Esophagus muscularis mucosa (tissue), 4 donors: ENCODE measurements around the gene CHAC1. TPM values are rescaled to one million over a fixed set of nuclear protein-coding genes. Genes with fewer than 3 reads are reported as not detected.

Experiments
- DNase-seq: peaks from one replicate; pipeline ENCODE4 v3.0.0-alpha.2; 2017; ENCODE audit errors: extremely low spot score
- H3K27ac ChIP-seq, 4 donors: fragments of 200-600 bp; sonication (generic); replicated peaks in 1 of 4; 1 replicate in 3 of 4; 2 replicates in 1 of 4; pipeline ENCODE4 v1.5.1; 2016 to 2019; ENCODE audit warnings: mild to moderate bottlenecking in 1 of 4
- H3K27me3 ChIP-seq, 4 donors: fragments of 200-600 bp; sonication (generic); one replicate each; pipeline versions ENCODE4 v1.5.1 to v1.6.0; 2016 to 2019
- H3K36me3 ChIP-seq, 4 donors: fragments of 200-600 bp; sonication (generic); one replicate each; pipeline ENCODE4 v1.5.1; 2016 to 2019
- H3K4me1 ChIP-seq, 4 donors: fragments of 200-600 bp; sonication (generic); one replicate each; pipeline ENCODE4 v1.5.1; 2016 to 2019
- H3K4me3 ChIP-seq, 4 donors: fragments of 200-600 bp; sonication (generic); 1 replicate in 2 of 4; 2 replicates in 2 of 4; pipeline ENCODE4 v1.5.1; 2016 to 2019; ENCODE audit warnings: mild to moderate bottlenecking in 4 of 4, moderate library complexity in 1 of 4
- H3K9me3 ChIP-seq, 4 donors: fragments of 200-600 bp; sonication (generic); 1 replicate in 3 of 4; 2 replicates in 1 of 4; pipeline ENCODE4 v1.5.1; 2016 to 2019
- EP300 ChIP-seq: sonication (generic); formaldehyde crosslinking; IDR thresholded peaks from one replicate; pipeline ENCODE4 v1.6.1; 2017; ENCODE audit warnings: antibody characterized with exemption
- POLR2A ChIP-seq: fragments of 450-650 bp; IDR thresholded peaks from one replicate; pipeline ENCODE4 v1.6.1; 2017; ENCODE audit warnings: antibody characterized with exemption, moderate library complexity, mild to moderate bottlenecking, low read depth
- POLR2AphosphoS5 ChIP-seq, 2 donors: sonication (generic); formaldehyde crosslinking; IDR thresholded peaks; one replicate each; pipeline ENCODE4 v1.6.1; 2017; ENCODE audit warnings: antibody characterized with exemption in 2 of 2
- WGBS: methylation state at CpG from one replicate; pipeline ENCODE4 v1.1.5; 2018; 5-methylcytosine and 5-hydroxymethylcytosine counted together
- intact Hi-C: fragments of 100-400 bp; cut with DNase I; formaldehyde crosslinking; loops from one replicate; pipeline ENCODE4 v1.15.1; 2023
- total RNA-seq, 4 donors: library from RNA; depleted of rRNA; stranded (reverse); fragments of >200 nt; gene quantifications; one replicate each; pipeline versions ENCODE4 v1.1.0 to v1.2.1, GENCODE V29; 2016
- TF ChIP-seq, protein P1 (sequence below), 3 experiments: fragments of 200-600 bp in 2 of 3; fragments of 450-650 bp in 1 of 3; sonication (generic) in 2 of 3; IDR thresholded peaks; one replicate each; pipeline ENCODE4 v1.5.1; 2017 to 2019; ENCODE audit warnings: antibody characterized with exemption in 3 of 3, mild to moderate bottlenecking in 2 of 3, moderate library complexity in 1 of 3

Gene CHAC1
- total RNA-seq, 4 donors from 2014 or later: 0.66 to 3.6 (median 1.3) TPM

DNA sequence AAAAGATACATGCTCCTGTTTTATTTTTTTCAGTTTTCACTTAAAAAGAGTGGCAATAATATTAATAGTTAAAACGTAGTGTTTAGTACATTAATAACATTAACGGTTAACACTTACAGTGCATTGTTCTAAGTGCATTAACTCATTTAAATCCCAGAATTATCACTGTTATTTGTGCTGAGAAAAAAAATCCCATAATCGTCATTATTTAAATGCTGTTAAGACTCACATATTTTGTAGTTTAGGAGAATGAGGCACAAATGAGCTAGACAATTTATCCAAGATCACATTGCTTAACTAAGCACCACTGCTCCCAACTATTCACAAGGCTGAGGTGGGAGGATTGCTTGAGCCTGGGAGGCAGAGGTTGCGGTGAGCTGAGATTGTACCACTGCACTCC, 34.9 kb downstream of the CHAC1 start:
- H3K36me3 ChIP-seq: peaks cover 43 to 68% (median 57%) of the 10 kb centered on the region in 4 donors
- intact Hi-C loops: no loop called here

DNA sequence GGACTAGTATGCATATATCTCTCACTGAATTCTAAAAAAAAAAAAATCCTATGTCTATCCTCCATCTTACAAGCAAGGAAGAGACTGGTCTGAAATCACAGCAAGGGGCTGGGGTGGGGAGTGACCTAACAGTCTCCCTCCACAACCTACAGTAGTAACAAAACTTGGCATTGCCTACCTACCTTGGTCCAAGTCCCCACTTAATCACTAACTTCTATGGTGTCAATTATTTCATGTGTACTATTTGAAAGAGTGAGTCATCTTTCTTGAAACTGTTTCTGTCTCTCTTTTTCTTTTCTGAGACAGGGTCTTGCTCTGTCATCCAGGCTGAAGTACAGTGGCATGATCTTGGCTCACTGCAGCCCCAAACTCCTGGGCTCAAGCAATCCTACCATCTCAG, 36.8 kb downstream of the CHAC1 start:
- no peaks in the 10 kb centered on the region for H3K9me3 ChIP-seq
- H3K4me3 ChIP-seq: no peak overlapping the region
- intact Hi-C loops: no loop called here
- no peaks in the 10 kb centered on the region for H3K27me3 ChIP-seq
- no peak for DNase-seq
- H3K36me3 ChIP-seq: peaks cover 25 to 64% (median 48%) of the 10 kb centered on the region in 4 donors
- H3K4me1 ChIP-seq: peaks cover 0 to 24% (median 18%) of the 10 kb centered on the region in 4 donors
- TF ChIP-seq, protein P1, sequence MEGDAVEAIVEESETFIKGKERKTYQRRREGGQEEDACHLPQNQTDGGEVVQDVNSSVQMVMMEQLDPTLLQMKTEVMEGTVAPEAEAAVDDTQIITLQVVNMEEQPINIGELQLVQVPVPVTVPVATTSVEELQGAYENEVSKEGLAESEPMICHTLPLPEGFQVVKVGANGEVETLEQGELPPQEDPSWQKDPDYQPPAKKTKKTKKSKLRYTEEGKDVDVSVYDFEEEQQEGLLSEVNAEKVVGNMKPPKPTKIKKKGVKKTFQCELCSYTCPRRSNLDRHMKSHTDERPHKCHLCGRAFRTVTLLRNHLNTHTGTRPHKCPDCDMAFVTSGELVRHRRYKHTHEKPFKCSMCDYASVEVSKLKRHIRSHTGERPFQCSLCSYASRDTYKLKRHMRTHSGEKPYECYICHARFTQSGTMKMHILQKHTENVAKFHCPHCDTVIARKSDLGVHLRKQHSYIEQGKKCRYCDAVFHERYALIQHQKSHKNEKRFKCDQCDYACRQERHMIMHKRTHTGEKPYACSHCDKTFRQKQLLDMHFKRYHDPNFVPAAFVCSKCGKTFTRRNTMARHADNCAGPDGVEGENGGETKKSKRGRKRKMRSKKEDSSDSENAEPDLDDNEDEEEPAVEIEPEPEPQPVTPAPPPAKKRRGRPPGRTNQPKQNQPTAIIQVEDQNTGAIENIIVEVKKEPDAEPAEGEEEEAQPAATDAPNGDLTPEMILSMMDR (IDR thresholded peaks at IDR 0.05): no peak
- no peak for TF ChIP-seq EP300
- no peak for TF ChIP-seq POLR2A
- no peak for TF ChIP-seq POLR2AphosphoS5 (IDR thresholded peaks at IDR 0.05)
- no peak overlapping the region for H3K27ac ChIP-seq

More for the DNA sequence above, 34.9 kb downstream of the CHAC1 start:
- DNase-seq: no peak
- 93% methylated on average over 4 of the region's 4 CpGs for WGBS
- peaks cover 0 to 21% (median 15%) of the 10 kb centered on the region in 4 donors for H3K4me1 ChIP-seq
- no peaks in the 10 kb centered on the region for H3K9me3 ChIP-seq
- TF ChIP-seq, protein P1 (IDR thresholded peaks at IDR 0.05): no peak
- TF ChIP-seq POLR2A: no peak
- no peak for TF ChIP-seq POLR2AphosphoS5 (IDR thresholded peaks at IDR 0.05)
- TF ChIP-seq EP300: no peak
- H3K27me3 ChIP-seq: no peaks in the 10 kb centered on the region
- H3K4me3 ChIP-seq: no peak overlapping the region
- H3K27ac ChIP-seq: no peak overlapping the region

DNA sequence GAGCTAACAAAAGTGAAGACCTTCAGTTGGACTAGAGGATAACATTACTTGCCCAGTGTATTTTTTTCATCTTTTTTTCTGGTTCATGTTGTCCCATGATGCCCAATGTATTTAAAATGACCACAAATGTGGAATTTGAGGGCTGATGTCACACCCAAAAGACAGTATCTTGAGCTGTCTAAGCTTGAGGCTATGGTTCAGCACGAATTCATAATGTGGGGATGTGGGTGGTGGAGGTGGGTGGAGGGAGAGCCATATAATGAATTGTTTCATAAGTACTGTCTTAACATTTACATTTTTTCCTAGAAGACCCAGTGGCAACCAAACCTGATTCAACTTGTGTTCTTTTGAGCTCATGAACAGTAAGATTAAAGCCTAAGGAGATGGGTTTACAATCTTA, 37.5 kb downstream of the CHAC1 start:
- DNase-seq: no peak
- Histone ChIP-seq H3K27me3 (no peaks in the 10 kb centered on the region), H3K9me3 (no peaks in the 10 kb centered on the region), H3K27ac (no peak overlapping the region), H3K4me1 (peaks cover 0 to 24% (median 18%) of the 10 kb centered on the region in 4 donors), H3K4me3 (no peak overlapping the region), H3K36me3 (peaks cover 23 to 64% (median 48%) of the 10 kb centered on the region in 4 donors)
- intact Hi-C loops: no loop called here
- TF ChIP-seq POLR2A (no peak), EP300 (no peak), POLR2AphosphoS5 (IDR thresholded peaks at IDR 0.05) (no peak)
- TF ChIP-seq, protein P1 (IDR thresholded peaks at IDR 0.05): no peak
- 0% methylated on average over 1 of the region's 1 CpG for WGBS

DNA sequence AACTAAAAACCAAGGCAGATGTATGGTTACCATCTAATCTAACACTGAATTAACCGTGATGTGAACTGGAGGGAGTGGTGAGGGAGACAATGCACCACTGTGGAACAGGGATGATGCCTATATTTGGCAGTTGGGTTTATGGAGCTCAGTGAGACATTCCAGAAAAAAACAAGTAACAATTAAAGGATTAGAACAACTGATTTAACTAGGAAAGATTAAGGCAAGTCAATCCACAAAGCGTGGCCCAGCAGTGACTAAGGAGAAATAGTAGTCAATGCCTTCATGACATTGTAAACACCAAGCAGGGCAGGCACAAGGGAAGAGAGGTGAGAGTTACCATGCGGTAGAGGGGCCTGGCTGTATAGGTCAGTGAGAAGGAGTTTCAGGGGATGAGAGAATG, 38.1 kb downstream of the CHAC1 start:
- Histone ChIP-seq H3K36me3 (peaks cover 23 to 64% (median 48%) of the 10 kb centered on the region in 4 donors), H3K9me3 (no peaks in the 10 kb centered on the region), H3K4me3 (no peak overlapping the region), H3K27ac (no peak overlapping the region), H3K4me1 (peaks cover 0 to 24% (median 18%) of the 10 kb centered on the region in 4 donors), H3K27me3 (no peaks in the 10 kb centered on the region)
- TF ChIP-seq EP300 (no peak), POLR2A (no peak), POLR2AphosphoS5 (IDR thresholded peaks at IDR 0.05) (no peak)
- TF ChIP-seq, protein P1 (IDR thresholded peaks at IDR 0.05): no peak
- DNase-seq: no peak
- intact Hi-C loops: no loop called here
- WGBS: 91% methylated on average over 3 of the region's 3 CpGs

DNA sequence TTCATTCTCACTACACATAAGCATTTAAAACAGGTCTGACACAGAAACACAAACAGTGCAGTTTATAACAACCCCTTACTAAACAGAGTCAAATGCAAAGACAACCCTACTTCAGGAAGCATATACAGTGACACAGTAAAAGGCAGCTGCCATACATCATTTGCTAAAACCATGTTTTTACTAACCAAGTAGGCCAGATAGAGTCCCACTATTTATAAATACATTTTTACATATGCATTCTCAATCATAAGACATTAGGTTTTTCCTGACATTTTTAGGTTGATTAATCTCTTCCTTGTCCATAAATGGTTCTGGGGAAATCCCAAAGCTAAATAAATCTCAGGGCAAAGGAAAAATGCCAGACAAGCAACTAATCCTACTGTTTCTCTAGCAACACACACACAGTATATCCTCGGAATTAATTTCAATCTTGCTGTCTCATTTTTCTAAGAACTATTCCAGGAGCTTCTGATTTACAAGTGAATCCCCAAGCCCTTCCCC, 39.0 kb downstream of the CHAC1 start:
- H3K36me3 ChIP-seq: peaks cover 23 to 64% (median 48%) of the 10 kb centered on the region in 4 donors
- no peak overlapping the region for H3K4me3 ChIP-seq
- H3K27ac ChIP-seq: peak overlapping the region in 2 of 4 donors; percentile 12 to 22
- H3K27me3 ChIP-seq: no peaks in the 10 kb centered on the region
- TF ChIP-seq EP300: no peak
- TF ChIP-seq, protein P1 (IDR thresholded peaks at IDR 0.05): no peak
- no peak for TF ChIP-seq POLR2A
- no peak for TF ChIP-seq POLR2AphosphoS5 (IDR thresholded peaks at IDR 0.05)
- no peaks in the 10 kb centered on the region for H3K9me3 ChIP-seq
- 32% methylated on average over 1 of the region's 1 CpG for WGBS
- intact Hi-C loops: no loop called here
- peaks cover 0 to 24% (median 18%) of the 10 kb centered on the region in 4 donors for H3K4me1 ChIP-seq
- DNase-seq: no peak
